Nephron (organoid): ENCODE measurements around the gene NRSN1.

Experiments used
- H3K27ac Mint-ChIP-seq, 3 experiments: 2 replicates each; pipeline ENCODE4 v1.8.0; 2020; ENCODE audit warnings: mixed read lengths in 3 of 3, mild to moderate bottlenecking in 2 of 3, moderate library complexity in 1 of 3
- H3K27me3 Mint-ChIP-seq: 2 replicates; pipeline ENCODE4 v1.8.0; 2021; ENCODE audit warnings: low read depth, mild to moderate bottlenecking, moderate library complexity, mixed read lengths
- H3K36me3 Mint-ChIP-seq: 2 replicates; pipeline ENCODE4 v1.8.0; 2020; ENCODE audit warnings: low read depth, mixed read lengths
- H3K4me1 Mint-ChIP-seq: 2 replicates; pipeline ENCODE4 v1.8.0; 2020; ENCODE audit warnings: mixed read lengths
- H3K4me3 Mint-ChIP-seq, 3 experiments: 2 replicates each; pipeline ENCODE4 v1.8.0; 2020; ENCODE audit warnings: mild to moderate bottlenecking in 3 of 3, mixed read lengths in 3 of 3, moderate library complexity in 2 of 3
- H3K9me3 Mint-ChIP-seq: 2 replicates; pipeline ENCODE4 v1.8.0; 2020; ENCODE audit warnings: mixed read lengths
- CTCF ChIP-seq, 3 experiments: fragments of 200-600 bp; sonication (generic); IDR thresholded peaks; one replicate each; pipeline ENCODE4 v1.5.0; 2021; ENCODE audit warnings: antibody characterized with exemption in 3 of 3; ENCODE audit not compliant: unreplicated experiment in 3 of 3

NRSN1 gene

DNA sequence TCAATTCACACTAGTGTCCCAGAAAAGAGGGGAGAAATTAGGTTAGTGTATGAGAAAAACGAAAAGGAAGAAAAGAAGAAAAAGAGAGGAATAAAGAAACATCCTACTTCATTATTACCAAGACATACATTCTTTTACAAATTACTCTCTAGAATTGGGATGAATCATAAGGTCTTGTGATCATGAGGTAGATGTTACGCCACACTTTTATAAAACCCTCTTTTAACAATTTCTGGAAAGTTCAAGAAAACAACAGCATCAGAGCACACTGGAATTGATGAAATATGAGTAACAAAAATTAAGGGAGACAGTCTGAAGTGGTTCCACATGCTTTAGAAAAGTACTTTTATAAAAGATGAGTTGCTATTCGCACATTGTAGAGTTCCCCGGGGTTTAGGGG is 32.6 kb upstream of the NRSN1 start:
- H3K36me3 Mint-ChIP-seq, result no peaks in the 10 kb centered on the region
- H3K4me3 Mint-ChIP-seq, result no peak overlapping the region
- peaks cover 3% of the 10 kb centered on the region for H3K9me3 Mint-ChIP-seq
- H3K27ac Mint-ChIP-seq, result no peak overlapping the region
- TF ChIP-seq CTCF (IDR thresholded peaks at IDR 0.05; ENCODE audit: unreplicated experiment in 3 of 3), result no peak
- no peaks in the 10 kb centered on the region for H3K4me1 Mint-ChIP-seq
- peaks cover 12% of the 10 kb centered on the region for H3K27me3 Mint-ChIP-seq

GRCh38 chr6:24099181-24099580 is 26.8 kb upstream of the NRSN1 start:
- Mint-ChIP-seq H3K36me3 (no peaks in the 10 kb centered on the region), H3K9me3 (peaks cover 3% of the 10 kb centered on the region), H3K4me3 (no peak overlapping the region), H3K27ac (no peak overlapping the region), H3K27me3 (peaks cover 16% of the 10 kb centered on the region), H3K4me1 (no peaks in the 10 kb centered on the region)
- no peak for TF ChIP-seq CTCF (IDR thresholded peaks at IDR 0.05; ENCODE audit: unreplicated experiment in 3 of 3)

DNA sequence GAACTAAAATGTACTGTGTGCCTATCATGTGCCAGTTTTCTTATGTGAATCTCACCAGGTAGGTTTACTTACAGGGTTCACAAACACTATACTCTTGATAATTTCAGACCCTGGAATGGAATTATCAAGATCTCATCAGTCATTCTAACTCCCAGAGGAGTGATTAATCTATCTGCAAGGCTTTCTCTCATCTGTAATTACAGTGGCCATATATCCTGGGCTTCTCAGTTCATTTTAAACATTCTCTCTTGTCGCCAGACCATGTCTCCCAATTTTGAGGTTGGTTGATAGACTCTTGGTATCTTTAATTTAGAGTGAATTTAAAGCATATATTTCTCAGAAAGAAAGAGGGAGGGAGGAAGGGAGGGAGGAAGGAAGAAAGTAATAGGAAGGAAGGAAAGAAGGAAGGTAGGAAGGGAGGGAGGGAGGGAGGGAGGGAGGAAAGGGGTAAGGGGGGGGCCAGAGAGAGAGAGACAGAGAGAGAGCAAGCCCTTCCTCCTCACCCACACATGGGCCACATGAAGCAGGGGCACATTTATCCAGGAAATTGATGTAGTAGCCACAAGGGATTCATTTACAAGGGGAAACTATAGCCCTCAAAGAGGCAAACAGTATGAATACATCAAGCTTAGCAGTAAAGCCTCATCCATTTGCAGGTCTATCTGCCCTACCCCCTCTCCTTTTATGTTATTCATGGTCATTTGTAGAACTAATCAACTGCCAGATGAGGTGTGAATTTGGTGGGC is 25.8 kb upstream of the NRSN1 start:
- Mint-ChIP-seq H3K9me3 (peaks cover 3% of the 10 kb centered on the region), H3K27ac (no peak overlapping the region), H3K4me3 (no peak overlapping the region), H3K4me1 (no peaks in the 10 kb centered on the region), H3K36me3 (no peaks in the 10 kb centered on the region), H3K27me3 (peaks cover 16% of the 10 kb centered on the region)
- TF ChIP-seq CTCF (IDR thresholded peaks at IDR 0.05; ENCODE audit: unreplicated experiment in 3 of 3), result no peak

DNA sequence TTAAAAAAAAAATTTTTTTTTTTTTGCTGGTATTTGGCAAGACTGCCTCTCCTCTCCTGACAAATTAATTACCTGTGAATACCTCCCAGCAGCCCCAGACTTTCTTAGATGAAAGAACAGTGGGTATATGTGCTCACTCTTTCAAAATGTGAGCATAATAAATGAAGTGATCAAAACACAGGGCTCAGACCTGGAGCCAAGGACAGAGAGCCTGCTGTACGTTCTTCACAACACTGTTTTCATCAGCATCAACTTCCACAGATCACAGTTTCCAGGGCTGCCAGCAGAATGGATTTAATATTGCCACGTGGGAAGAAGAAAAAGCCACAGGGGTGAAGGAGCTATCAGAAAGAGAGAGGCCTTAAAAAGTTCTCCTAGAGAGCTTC is 25.3 kb upstream of the NRSN1 start:
- Mint-ChIP-seq H3K27ac (no peak overlapping the region), H3K4me3 (no peak overlapping the region), H3K4me1 (no peaks in the 10 kb centered on the region), H3K27me3 (peaks cover 16% of the 10 kb centered on the region), H3K36me3 (no peaks in the 10 kb centered on the region), H3K9me3 (peaks cover 3% of the 10 kb centered on the region)
- TF ChIP-seq CTCF (IDR thresholded peaks at IDR 0.05; ENCODE audit: unreplicated experiment in 3 of 3), result no peak

DNA sequence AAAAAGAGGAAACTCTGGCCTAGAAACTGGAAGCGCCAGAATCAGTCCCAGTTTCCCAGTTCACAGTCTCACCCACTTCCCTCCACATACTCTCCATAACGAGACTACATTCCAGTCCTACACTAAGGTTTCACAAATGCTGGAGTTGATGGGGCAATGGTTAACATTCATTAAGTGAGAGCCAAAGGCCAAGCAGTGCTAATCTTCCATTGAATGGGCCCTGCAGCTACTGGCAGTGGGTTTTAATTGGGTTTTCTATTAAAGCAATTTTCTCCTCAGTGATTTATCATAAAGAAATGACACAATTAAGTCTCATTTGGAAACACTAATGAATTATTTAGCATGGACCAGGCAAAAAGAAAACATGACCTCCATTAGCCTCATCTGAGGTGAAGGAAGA is 20.8 kb upstream of the NRSN1 start:
- no peak for TF ChIP-seq CTCF (IDR thresholded peaks at IDR 0.05; ENCODE audit: unreplicated experiment in 3 of 3)
- no peaks in the 10 kb centered on the region for H3K36me3 Mint-ChIP-seq

DNA sequence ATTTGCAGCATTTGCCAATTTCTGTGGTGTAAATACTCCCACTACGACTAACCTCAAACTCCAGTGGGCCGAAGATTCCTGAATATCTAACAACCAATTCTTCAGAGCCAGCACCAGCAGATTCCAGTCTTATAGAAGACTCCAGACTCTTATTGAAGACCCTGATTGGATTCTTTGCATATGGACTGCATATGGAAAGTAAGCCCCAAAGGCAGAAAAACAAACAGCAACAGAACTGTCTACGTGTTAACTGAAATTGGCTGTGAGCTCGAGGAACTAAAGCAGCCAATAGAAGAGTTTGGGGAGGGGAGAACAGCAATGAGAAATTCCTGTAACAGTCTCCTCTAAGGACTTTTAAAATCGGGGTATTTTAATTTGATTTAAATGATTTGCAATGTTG is 19.7 kb upstream of the NRSN1 start:
- Mint-ChIP-seq H3K4me3 (no peak overlapping the region), H3K27me3 (peaks cover 7% of the 10 kb centered on the region), H3K27ac (no peak overlapping the region), H3K36me3 (no peaks in the 10 kb centered on the region), H3K9me3 (no peaks in the 10 kb centered on the region), H3K4me1 (no peaks in the 10 kb centered on the region)
- no peak for TF ChIP-seq CTCF (IDR thresholded peaks at IDR 0.05; ENCODE audit: unreplicated experiment in 3 of 3)

More for the DNA sequence above, 20.8 kb upstream of the NRSN1 start:
- Mint-ChIP-seq H3K9me3 (no peaks in the 10 kb centered on the region), H3K4me3 (no peak overlapping the region), H3K27me3 (peaks cover 7% of the 10 kb centered on the region), H3K4me1 (no peaks in the 10 kb centered on the region), H3K27ac (no peak overlapping the region)
